Lung (tissue), 12 donors: Measurements from ENCODE around the gene ARL1. TPM values are rescaled to one million over a fixed set of nuclear protein-coding genes. Genes with fewer than 3 reads are reported as not detected.

Experiments used
- ATAC-seq: fragments of 200-7000 bp; cut with Tn5 transposase; one replicate; pipeline ENCODE4 v1.9.1; 2020; ENCODE audit warnings: moderate number of reproducible peaks; ENCODE audit not compliant: insufficient read depth, low FRiP score
- DNase-seq, 3 donors: peaks; one replicate each; pipeline ENCODE4 v3.0.0-alpha.2; 2013 to 2017
- H3K27ac ChIP-seq, 2 donors: one replicate each; pipeline ENCODE4 v1.5.1; 2013; ENCODE audit warnings: mild to moderate bottlenecking in 2 of 2, moderate library complexity in 2 of 2, control low read depth in 1 of 2, inconsistent platforms in 1 of 2, low read depth in 1 of 2, low read length in 1 of 2
- H3K27me3 ChIP-seq, 3 donors: one replicate each; pipeline ENCODE4 v1.5.1; 2013; ENCODE audit warnings: low read length in 2 of 3; ENCODE audit not compliant: control insufficient read depth in 3 of 3, insufficient read depth in 3 of 3
- H3K36me3 ChIP-seq, 4 donors: one replicate each; pipeline ENCODE4 v1.5.1; 2013; ENCODE audit warnings: low read length in 4 of 4, mild to moderate bottlenecking in 1 of 4, moderate library complexity in 1 of 4; ENCODE audit not compliant: control insufficient read depth in 4 of 4, insufficient read depth in 4 of 4
- H3K4me1 ChIP-seq, 5 donors: one replicate each; pipeline ENCODE4 v1.5.1; 2013; ENCODE audit warnings: low read length in 5 of 5, mild to moderate bottlenecking in 2 of 5, moderate library complexity in 1 of 5; ENCODE audit not compliant: control insufficient read depth in 5 of 5, insufficient read depth in 5 of 5
- H3K4me3 ChIP-seq: one replicate; pipeline ENCODE4 v1.5.1; 2013; ENCODE audit warnings: mild to moderate bottlenecking, control low read depth, moderate library complexity
- H3K9ac ChIP-seq, 2 donors: one replicate each; pipeline ENCODE4 v1.5.1; 2013; ENCODE audit warnings: low read length in 2 of 2, control low read depth in 1 of 2; ENCODE audit not compliant: insufficient read depth in 1 of 2
- H3K9me3 ChIP-seq, 4 donors: one replicate each; pipeline ENCODE4 v1.5.1; 2013; ENCODE audit warnings: low read length in 3 of 4, mild to moderate bottlenecking in 1 of 4, moderate library complexity in 1 of 4; ENCODE audit not compliant: control insufficient read depth in 4 of 4, insufficient read depth in 3 of 4
- WGBS, 2 donors: extraction: QIAGEN DNeasy Blood & Tissue Kit; methylation state at CpG; one replicate each; pipeline ENCODE4 v1.1.7; 2013; 5-methylcytosine and 5-hydroxymethylcytosine counted together
- polyA plus RNA-seq, 2 donors: library from polyadenylated mRNA; stranded (reverse); fragments of 200-250 nt; gene quantifications; one replicate each; pipeline ENCODE4 v1.2.1, GENCODE V29; 2013
- total RNA-seq, 2 donors: library from RNA; depleted of rRNA in 1 of 2; stranded (reverse); fragments of >200 nt in 1 of 2; gene quantifications; one replicate each; pipeline ENCODE4 v1.2.1, GENCODE V29; 2014 to 2021
- TF ChIP-seq, protein P1 (sequence below): IDR thresholded peaks from 2 replicates; pipeline ENCODE4 v1.5.1; 2012; ENCODE audit warnings: mild to moderate bottlenecking; ENCODE audit errors: control extremely low read depth, extremely low read depth
- donor health status: control.
- donor health status: control.
- donor health status: Bipolar disorder and iron deficiency.
- donor health status: healthy.
- donor health status: DM: yes; HTN: yes; CAD: no.

Gene ARL1
- total and polyA plus RNA-seq, 4 donors, result 28.7 to 87.4 (median 64.8) TPM

DNA sequence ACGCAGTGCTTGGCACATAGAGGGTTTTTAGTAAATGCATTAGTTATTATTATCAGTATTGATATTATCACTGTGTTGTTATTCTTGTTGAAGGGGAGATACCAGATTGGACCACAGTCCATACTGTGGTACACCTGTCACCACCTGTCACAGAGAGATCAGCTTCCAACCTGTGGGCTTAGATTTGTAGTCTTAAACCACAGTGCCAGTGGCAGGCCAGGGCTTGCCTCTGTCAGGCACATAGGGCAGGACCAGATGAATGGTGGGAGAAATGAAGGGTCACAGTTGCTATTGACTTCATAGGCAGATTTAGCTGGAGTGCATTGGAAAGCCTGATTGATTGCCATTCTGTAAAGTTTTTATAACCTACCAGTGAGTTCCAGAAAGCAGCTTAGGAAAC is 35.1 kb downstream of the ARL1 start:
- Histone ChIP-seq H3K9me3 (no peaks in the 10 kb centered on the region), H3K36me3 (peaks cover 28 to 44% (median 35%) of the 10 kb centered on the region in 4 donors), H3K4me3 (no peak overlapping the region), H3K27me3 (no peaks in the 10 kb centered on the region), H3K9ac (no peak overlapping the region), H3K27ac (no peak overlapping the region), H3K4me1 (no peaks in the 10 kb centered on the region)
- TF ChIP-seq, protein P1, sequence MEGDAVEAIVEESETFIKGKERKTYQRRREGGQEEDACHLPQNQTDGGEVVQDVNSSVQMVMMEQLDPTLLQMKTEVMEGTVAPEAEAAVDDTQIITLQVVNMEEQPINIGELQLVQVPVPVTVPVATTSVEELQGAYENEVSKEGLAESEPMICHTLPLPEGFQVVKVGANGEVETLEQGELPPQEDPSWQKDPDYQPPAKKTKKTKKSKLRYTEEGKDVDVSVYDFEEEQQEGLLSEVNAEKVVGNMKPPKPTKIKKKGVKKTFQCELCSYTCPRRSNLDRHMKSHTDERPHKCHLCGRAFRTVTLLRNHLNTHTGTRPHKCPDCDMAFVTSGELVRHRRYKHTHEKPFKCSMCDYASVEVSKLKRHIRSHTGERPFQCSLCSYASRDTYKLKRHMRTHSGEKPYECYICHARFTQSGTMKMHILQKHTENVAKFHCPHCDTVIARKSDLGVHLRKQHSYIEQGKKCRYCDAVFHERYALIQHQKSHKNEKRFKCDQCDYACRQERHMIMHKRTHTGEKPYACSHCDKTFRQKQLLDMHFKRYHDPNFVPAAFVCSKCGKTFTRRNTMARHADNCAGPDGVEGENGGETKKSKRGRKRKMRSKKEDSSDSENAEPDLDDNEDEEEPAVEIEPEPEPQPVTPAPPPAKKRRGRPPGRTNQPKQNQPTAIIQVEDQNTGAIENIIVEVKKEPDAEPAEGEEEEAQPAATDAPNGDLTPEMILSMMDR, result no peak
- ATAC-seq, result no peak
- WGBS, 2 donors, result 92 to 98% methylated on average over 1 of the region's 1 CpG
- DNase-seq, result no peak

DNA sequence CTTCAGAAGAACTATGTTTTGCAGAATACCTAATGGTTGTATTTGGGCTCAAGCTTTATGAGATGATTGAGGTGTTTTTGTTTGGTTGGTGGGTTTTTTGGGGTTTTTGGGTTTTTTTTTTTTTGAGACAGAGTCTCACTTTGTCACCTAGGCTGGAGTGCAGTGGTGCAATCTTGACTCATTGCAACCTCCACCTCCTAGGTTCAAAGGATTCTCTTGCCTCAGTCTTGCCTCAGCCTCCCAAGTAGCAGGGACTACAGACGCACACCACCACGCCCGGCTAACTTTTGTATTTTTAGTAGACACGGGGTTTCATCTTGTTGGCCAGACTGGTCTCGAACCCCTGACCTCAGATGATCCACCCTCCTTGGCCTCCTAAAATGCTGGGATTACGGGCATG is 39.6 kb downstream of the ARL1 start:
- H3K27me3 ChIP-seq, result no peaks in the 10 kb centered on the region
- no peak for DNase-seq
- H3K4me1 ChIP-seq, result no peaks in the 10 kb centered on the region
- H3K9ac ChIP-seq, result no peak overlapping the region
- 99% methylated on average over 6 of the region's 6 CpGs for WGBS, 2 donors
- H3K9me3 ChIP-seq, result no peaks in the 10 kb centered on the region
- peaks cover 43 to 57% (median 44%) of the 10 kb centered on the region in 4 donors for H3K36me3 ChIP-seq
- ATAC-seq, result no peak
- no peak overlapping the region for H3K27ac ChIP-seq
- no peak overlapping the region for H3K4me3 ChIP-seq
- TF ChIP-seq, protein P1, result no peak

DNA sequence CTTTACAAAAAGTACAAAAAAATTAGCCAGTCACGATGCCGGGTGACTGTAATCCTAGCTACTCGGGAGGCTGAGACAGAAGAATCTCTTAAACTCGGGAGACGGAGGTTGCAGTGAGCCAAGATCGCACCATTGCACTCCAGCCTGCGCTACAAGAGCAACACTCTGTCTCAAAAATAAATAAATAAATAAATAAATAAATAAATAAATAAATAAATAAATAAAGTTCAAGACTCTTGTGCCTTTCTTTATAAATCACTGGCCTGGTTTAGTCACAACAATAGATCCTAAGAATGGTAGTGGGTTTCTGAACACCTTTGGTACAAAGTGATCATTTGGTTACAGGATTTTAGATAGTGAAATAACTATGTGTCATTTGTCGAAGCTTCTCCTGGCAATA is 46.1 kb downstream of the ARL1 start:
- no peak for DNase-seq
- Histone ChIP-seq H3K4me3 (no peak overlapping the region), H3K27ac (no peak overlapping the region), H3K4me1 (no peaks in the 10 kb centered on the region), H3K9ac (no peak overlapping the region), H3K27me3 (no peaks in the 10 kb centered on the region), H3K9me3 (no peaks in the 10 kb centered on the region), H3K36me3 (peaks cover 17 to 42% (median 28%) of the 10 kb centered on the region in 4 donors)
- 94 to 98% methylated on average over 8 of the region's 8 CpGs for WGBS, 2 donors
- TF ChIP-seq, protein P1, result no peak
- ATAC-seq, result no peak

DNA sequence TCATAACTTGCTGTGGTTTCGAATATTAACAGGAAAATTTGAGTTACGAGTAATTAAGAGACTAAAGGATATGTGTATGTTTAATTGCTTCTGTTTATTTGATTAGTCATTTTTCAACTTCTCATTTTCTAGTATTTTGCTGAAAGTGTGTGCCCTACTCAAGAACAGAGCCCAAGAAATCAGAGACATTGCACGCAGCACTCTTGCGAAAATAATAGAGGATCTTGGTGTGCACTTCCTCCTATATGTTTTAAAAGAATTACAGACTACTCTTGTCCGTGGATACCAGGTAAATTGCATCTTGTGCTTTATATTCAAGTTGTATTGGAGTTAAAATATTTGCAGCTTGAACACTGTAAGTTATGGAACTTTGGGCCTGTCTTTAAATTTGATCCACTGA is 50.8 kb downstream of the ARL1 start:
- Histone ChIP-seq H3K9ac (no peak overlapping the region), H3K27ac (no peak overlapping the region), H3K9me3 (no peaks in the 10 kb centered on the region), H3K4me3 (no peak overlapping the region), H3K27me3 (no peaks in the 10 kb centered on the region), H3K36me3 (peaks cover 10 to 35% (median 21%) of the 10 kb centered on the region in 4 donors), H3K4me1 (no peaks in the 10 kb centered on the region)
- DNase-seq (no peak), ATAC-seq (no peak)
- WGBS, 2 donors, result 55 to 78% methylated on average over 5 of the region's 5 CpGs
- TF ChIP-seq, protein P1, result no peak
